ENCODE results near the gene RASA3.
"Not testable (repeated sequence)": the region's sequence is repeated elsewhere in the genome, so short reads cannot be mapped to it uniquely, and the experiment has no call there.

- not testable (repeated sequence) for TF ChIP-seq EZH2 (IDR thresholded peaks at IDR 0.05)
- TF ChIP-seq, protein P1, sequence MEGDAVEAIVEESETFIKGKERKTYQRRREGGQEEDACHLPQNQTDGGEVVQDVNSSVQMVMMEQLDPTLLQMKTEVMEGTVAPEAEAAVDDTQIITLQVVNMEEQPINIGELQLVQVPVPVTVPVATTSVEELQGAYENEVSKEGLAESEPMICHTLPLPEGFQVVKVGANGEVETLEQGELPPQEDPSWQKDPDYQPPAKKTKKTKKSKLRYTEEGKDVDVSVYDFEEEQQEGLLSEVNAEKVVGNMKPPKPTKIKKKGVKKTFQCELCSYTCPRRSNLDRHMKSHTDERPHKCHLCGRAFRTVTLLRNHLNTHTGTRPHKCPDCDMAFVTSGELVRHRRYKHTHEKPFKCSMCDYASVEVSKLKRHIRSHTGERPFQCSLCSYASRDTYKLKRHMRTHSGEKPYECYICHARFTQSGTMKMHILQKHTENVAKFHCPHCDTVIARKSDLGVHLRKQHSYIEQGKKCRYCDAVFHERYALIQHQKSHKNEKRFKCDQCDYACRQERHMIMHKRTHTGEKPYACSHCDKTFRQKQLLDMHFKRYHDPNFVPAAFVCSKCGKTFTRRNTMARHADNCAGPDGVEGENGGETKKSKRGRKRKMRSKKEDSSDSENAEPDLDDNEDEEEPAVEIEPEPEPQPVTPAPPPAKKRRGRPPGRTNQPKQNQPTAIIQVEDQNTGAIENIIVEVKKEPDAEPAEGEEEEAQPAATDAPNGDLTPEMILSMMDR (IDR thresholded peaks at IDR 0.05): not testable (repeated sequence)
Measured at GRCh38 chr13:114176359-114176902, 44.0 kb upstream of the RASA3 start.

All from neural progenitor cell (in vitro differentiated cells).